Thyroid gland (tissue), 4 donors: ENCODE measurements around the gene TAS2R20.

Source experiments
- CTCF ChIP-seq, 6 experiments: fragments of 200-600 bp in 3 of 6; fragments of 450-650 bp in 3 of 6; sonication (generic) in 3 of 6; IDR thresholded peaks; one replicate each; pipeline ENCODE4 v1.5.1; 2016 to 2019; ENCODE audit warnings: antibody characterized with exemption in 6 of 6, mild to moderate bottlenecking in 2 of 6, inconsistent platforms in 1 of 6, moderate library complexity in 1 of 6
- POLR2A ChIP-seq, 2 donors: fragments of 450-650 bp; IDR thresholded peaks; one replicate each; pipeline ENCODE4 v1.6.1; 2017; ENCODE audit warnings: antibody characterized with exemption in 2 of 2, mild to moderate bottlenecking in 2 of 2, moderate library complexity in 1 of 2

DNA sequence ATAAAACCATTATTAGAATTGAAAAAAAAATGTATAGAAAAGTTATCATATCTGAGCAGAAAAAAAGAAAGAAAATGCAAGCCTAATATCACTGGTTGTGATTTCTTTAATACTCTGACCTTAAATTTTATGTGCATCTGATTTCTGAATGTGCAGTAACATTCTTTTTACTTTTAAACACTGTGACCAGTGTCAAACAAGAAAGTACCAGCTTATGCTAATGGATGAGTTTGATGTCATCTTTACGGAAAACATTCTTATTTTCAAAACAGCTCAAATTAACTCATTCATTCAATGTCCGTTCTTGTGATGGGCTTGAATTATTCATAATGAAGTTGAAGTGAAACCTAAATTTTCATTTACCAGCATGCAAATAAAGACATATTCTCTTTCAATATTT lies 11.3 kb downstream of the TAS2R20 start, which contains the start of gene TAS2R50:
- TF ChIP-seq CTCF (IDR thresholded peaks at IDR 0.05), result no peak
- no peak for TF ChIP-seq POLR2A (IDR thresholded peaks at IDR 0.05)
